Sigmoid colon (tissue), 4 donors: ENCODE measurements around the gene HAUS3.

Source experiments
- CTCF ChIP-seq, 4 experiments: fragments of 450-650 bp in 3 of 4; fragments of 200-600 bp in 1 of 4; IDR thresholded peaks; one replicate each; pipeline ENCODE4 v1.5.1; 2016 to 2019; ENCODE audit warnings: antibody characterized with exemption in 4 of 4, mild to moderate bottlenecking in 3 of 4, moderate library complexity in 2 of 4
- EP300 ChIP-seq, 4 donors: sonication (generic); formaldehyde crosslinking; IDR thresholded peaks; one replicate each; pipeline ENCODE4 v1.6.1; 2017; ENCODE audit warnings: antibody characterized with exemption in 4 of 4

GRCh38 chr4:2220016-2220630 is 21.8 kb downstream of the HAUS3 start:
- TF ChIP-seq CTCF (IDR thresholded peaks at IDR 0.05) (peak; percentile 75 to 78 (median 76)), EP300 (IDR thresholded peaks at IDR 0.05) (no peak)
